GM18502 (cell line): ENCODE data around the gene PROZ.

Experiments
- ATAC-seq: cut with Tn5 transposase; IDR thresholded peaks from one replicate; pipeline ENCODE4 v1.9.1; 2021; ENCODE audit warnings: mild to moderate bottlenecking; ENCODE audit not compliant: unreplicated experiment, poor library complexity

PROZ gene

GRCh38 chr13:113138792-113139551, 19.5 kb upstream of the PROZ start:
- ATAC-seq, result no peak

GRCh38 chr13:113139577-113139976, 18.9 kb upstream of the PROZ start:
- ATAC-seq, result no peak

GRCh38 chr13:113140677-113141600, 17.5 kb upstream of the PROZ start:
- ATAC-seq, result no peak

GRCh38 chr13:113141601-113141970, 16.9 kb upstream of the PROZ start:
- ATAC-seq, result no peak

- ATAC-seq, result no peak
These were observed 15.6 kb upstream of the PROZ start for GRCh38 chr13:113142876-113143275.

- no peak for ATAC-seq
These were observed 14.8 kb upstream of the PROZ start for GRCh38 chr13:113143466-113144254.

- no peak for ATAC-seq
These were observed 14.2 kb upstream of the PROZ start for GRCh38 chr13:113144255-113144629.

GRCh38 chr13:113145496-113145895, 13.0 kb upstream of the PROZ start:
- no peak for ATAC-seq

GRCh38 chr13:113145911-113146598, 12.4 kb upstream of the PROZ start:
- no peak for ATAC-seq

- no peak for ATAC-seq
These were observed 11.7 kb upstream of the PROZ start for GRCh38 chr13:113146750-113147149.

GRCh38 chr13:113147206-113147605, 11.2 kb upstream of the PROZ start:
- ATAC-seq, result no peak

- ATAC-seq, result no peak
These were observed 10.0 kb upstream of the PROZ start for GRCh38 chr13:113148407-113148806.

- ATAC-seq, result no peak
These were observed 9.4 kb upstream of the PROZ start for GRCh38 chr13:113148940-113149503.

- ATAC-seq, result no peak
These were observed 8.5 kb upstream of the PROZ start for GRCh38 chr13:113149711-113150549.

- ATAC-seq, result no peak
These were observed 7.7 kb upstream of the PROZ start for GRCh38 chr13:113150550-113151365.

- no peak for ATAC-seq
These were observed 6.4 kb upstream of the PROZ start for GRCh38 chr13:113151745-113152690.

- no peak for ATAC-seq
These were observed 5.8 kb upstream of the PROZ start for GRCh38 chr13:113152691-113152983.
